PC-9 (cell line): Measurements from ENCODE around the gene PRICKLE2. TPM values are rescaled to one million over a fixed set of nuclear protein-coding genes. Genes with fewer than 3 reads are reported as not detected.

Source experiments
- BruUV-seq: library from RNA; stranded (reverse); fragments of 400-500 nt; replicated peaks from 2 replicates; lab custom pipeline; 2021; lab: Mats Ljungman, UMichigan
- CTCF ChIA-PET: fragments of 300-600 bp; sonication (Branson Sonifier 250); formaldehyde crosslinking; loops from one replicate; lab custom pipeline; 2022; ENCODE audit warnings: antibody characterized with exemption; lab: Charles Lee
- POLR2A ChIA-PET: fragments of 300-600 bp; sonication (Branson Sonifier 250); formaldehyde crosslinking; loops from one replicate; lab custom pipeline; 2022; ENCODE audit warnings: antibody characterized with exemption; ENCODE audit not compliant: unreplicated experiment; lab: Charles Lee
- DNase-seq, 2 experiments: peaks; one replicate each; pipeline versions ENCODE4 v3.0.0 to v3.0.0-alpha.2; 2015 to 2022; ENCODE audit warnings: mixed read lengths in 1 of 2
- H2AFZ ChIP-seq: fragments of 200-600 bp; sonication (generic); 2 replicates; pipeline ENCODE4 v1.8.1; 2017; ENCODE audit warnings: antibody characterized with exemption
- H3F3A ChIP-seq: fragments of 200-600 bp; sonication (generic); 2 replicates; pipeline ENCODE4 v1.8.1; 2017; ENCODE audit warnings: antibody characterized with exemption, mild to moderate bottlenecking, low read depth; ENCODE audit not compliant: insufficient read depth
- H3K27ac ChIP-seq: fragments of 200-600 bp; sonication (generic); 2 replicates; pipeline ENCODE4 v1.6.1; 2016; ENCODE audit warnings: mixed run types
- H3K27me3 ChIP-seq: fragments of 200-600 bp; sonication (generic); 2 replicates; pipeline ENCODE4 v1.6.1; 2016; ENCODE audit warnings: low read depth, mixed run types; ENCODE audit not compliant: insufficient read depth
- H3K36me3 ChIP-seq: fragments of 200-600 bp; sonication (generic); 2 replicates; pipeline ENCODE4 v1.6.1; 2016; ENCODE audit warnings: low read depth, mixed run types
- H3K4me1 ChIP-seq: fragments of 200-600 bp; sonication (generic); replicated peaks from 2 replicates; pipeline ENCODE4 v1.6.1; 2016; ENCODE audit warnings: mixed run types; ENCODE audit not compliant: insufficient read depth
- H3K4me2 ChIP-seq: fragments of 200-600 bp; sonication (generic); 2 replicates; pipeline ENCODE4 v1.6.1; 2017; ENCODE audit warnings: mixed run types
- H3K4me3 ChIP-seq: fragments of 200-600 bp; sonication (generic); 2 replicates; pipeline ENCODE4 v1.6.1; 2016; ENCODE audit warnings: mixed run types
- H3K79me2 ChIP-seq: fragments of 200-600 bp; sonication (generic); 2 replicates; pipeline ENCODE4 v1.6.1; 2017; ENCODE audit warnings: low read depth, mixed run types
- H3K9me2 ChIP-seq: fragments of 200-600 bp; sonication (generic); 2 replicates; pipeline ENCODE4 v1.8.1; 2017; ENCODE audit warnings: mild to moderate bottlenecking; ENCODE audit not compliant: insufficient read depth
- H3K9me3 ChIP-seq: fragments of 200-600 bp; sonication (generic); 2 replicates; pipeline ENCODE4 v1.8.1; 2016; ENCODE audit warnings: low read depth; ENCODE audit not compliant: insufficient read depth
- H4K20me1 ChIP-seq: fragments of 200-600 bp; sonication (generic); 2 replicates; pipeline ENCODE4 v1.8.1; 2017; ENCODE audit not compliant: insufficient read depth
- EZH2 ChIP-seq: fragments of 200-600 bp; sonication (generic); IDR thresholded peaks from 2 replicates; pipeline ENCODE4 v1.8.0; 2017; ENCODE audit warnings: antibody characterized with exemption, low read depth
- intact Hi-C: fragments of 100-400 bp; cut with micrococcal nuclease; formaldehyde crosslinking; loops from one replicate; pipeline ENCODE4 v1.10.0; 2022; ENCODE audit not compliant: unreplicated experiment
- total RNA-seq: library from RNA; stranded (reverse); gene quantifications from 2 replicates; pipeline ENCODE4 v1.2.3, GENCODE V29; 2021
- TF ChIP-seq, protein P1 (sequence below): fragments of 200-600 bp; sonication (generic); conservative IDR thresholded peaks from 2 replicates; pipeline ENCODE4 v1.6.1; 2017; ENCODE audit warnings: mixed run types, antibody characterized with exemption, mild to moderate bottlenecking, moderate library complexity

The PRICKLE2 gene
- total RNA-seq, 1 experiment from 2014 or later: 7.9 TPM

DNA sequence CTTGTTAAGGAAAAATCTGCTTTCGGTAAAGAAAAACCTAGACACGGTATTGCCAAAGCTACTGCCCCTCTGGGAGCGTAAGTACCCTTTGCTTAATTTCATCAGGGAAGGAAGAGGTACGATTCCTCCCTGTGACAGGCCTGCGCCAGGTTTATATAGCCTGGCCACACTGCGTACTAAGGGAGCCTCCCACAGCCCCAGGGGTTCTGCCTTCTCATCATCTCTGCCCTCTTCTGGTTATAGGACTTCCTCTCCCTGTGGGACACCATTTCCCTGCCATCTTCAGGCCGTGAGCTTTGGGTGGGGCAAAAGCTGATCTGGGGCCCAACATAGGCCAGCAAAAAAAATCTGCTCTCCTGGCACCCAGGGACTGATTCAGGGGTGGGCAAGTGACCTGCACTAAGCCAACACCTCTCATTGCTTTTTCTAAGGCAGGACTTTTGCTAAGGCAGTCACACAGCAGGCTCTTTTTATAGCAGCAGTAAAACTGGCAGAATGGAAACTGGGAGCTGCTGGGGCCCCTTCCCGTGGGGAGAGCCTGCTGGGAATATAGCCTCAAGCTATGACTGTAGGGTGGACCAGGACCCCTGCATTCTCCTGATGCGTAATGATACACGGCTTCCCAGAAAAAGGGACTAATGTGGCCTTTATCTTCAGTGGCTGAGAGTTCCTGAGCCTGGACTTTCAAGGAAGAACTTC is 76.2 kb downstream of the PRICKLE2 start:
- POLR2A ChIA-PET: no interaction called here
- Histone ChIP-seq H3K36me3 (no peaks in the 10 kb centered on the region), H3K4me3 (no peak overlapping the region), H3K79me2 (no peaks in the 10 kb centered on the region), H3F3A (no peaks in the 10 kb centered on the region), H3K27ac (no peak overlapping the region), H3K9me3 (no peaks in the 10 kb centered on the region), H3K9me2 (no peaks in the 10 kb centered on the region), H3K4me1 (no peaks in the 10 kb centered on the region), H3K27me3 (no peaks in the 10 kb centered on the region), H4K20me1 (no peaks in the 10 kb centered on the region), H2AFZ (no peak overlapping the region), H3K4me2 (no peak overlapping the region)
- CTCF ChIA-PET: no interaction called here
- TF ChIP-seq EZH2: no peak
- TF ChIP-seq, protein P1, sequence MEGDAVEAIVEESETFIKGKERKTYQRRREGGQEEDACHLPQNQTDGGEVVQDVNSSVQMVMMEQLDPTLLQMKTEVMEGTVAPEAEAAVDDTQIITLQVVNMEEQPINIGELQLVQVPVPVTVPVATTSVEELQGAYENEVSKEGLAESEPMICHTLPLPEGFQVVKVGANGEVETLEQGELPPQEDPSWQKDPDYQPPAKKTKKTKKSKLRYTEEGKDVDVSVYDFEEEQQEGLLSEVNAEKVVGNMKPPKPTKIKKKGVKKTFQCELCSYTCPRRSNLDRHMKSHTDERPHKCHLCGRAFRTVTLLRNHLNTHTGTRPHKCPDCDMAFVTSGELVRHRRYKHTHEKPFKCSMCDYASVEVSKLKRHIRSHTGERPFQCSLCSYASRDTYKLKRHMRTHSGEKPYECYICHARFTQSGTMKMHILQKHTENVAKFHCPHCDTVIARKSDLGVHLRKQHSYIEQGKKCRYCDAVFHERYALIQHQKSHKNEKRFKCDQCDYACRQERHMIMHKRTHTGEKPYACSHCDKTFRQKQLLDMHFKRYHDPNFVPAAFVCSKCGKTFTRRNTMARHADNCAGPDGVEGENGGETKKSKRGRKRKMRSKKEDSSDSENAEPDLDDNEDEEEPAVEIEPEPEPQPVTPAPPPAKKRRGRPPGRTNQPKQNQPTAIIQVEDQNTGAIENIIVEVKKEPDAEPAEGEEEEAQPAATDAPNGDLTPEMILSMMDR: no peak
- intact Hi-C loops: no loop called here
- no TSS peak for BruUV-seq
- DNase-seq: no peak

- intact Hi-C loops: no loop called here
- Histone ChIP-seq H3F3A (no peaks in the 10 kb centered on the region), H3K27ac (no peak overlapping the region), H3K9me3 (no peaks in the 10 kb centered on the region), H3K79me2 (no peaks in the 10 kb centered on the region), H4K20me1 (no peaks in the 10 kb centered on the region), H3K4me2 (no peak overlapping the region), H2AFZ (no peak overlapping the region), H3K9me2 (no peaks in the 10 kb centered on the region), H3K36me3 (no peaks in the 10 kb centered on the region), H3K27me3 (no peaks in the 10 kb centered on the region), H3K4me3 (no peak overlapping the region), H3K4me1 (no peaks in the 10 kb centered on the region; the same call in 1 of the 2 replicates)
- ChIA-PET CTCF (no interaction called here), POLR2A (no interaction called here)
- BruUV-seq: no TSS peak
- no peak for TF ChIP-seq EZH2
- TF ChIP-seq, protein P1: no peak
- DNase-seq: no peak
Observed at GRCh38 chr3:64147211-64147610, 78.1 kb downstream of the PRICKLE2 start.

GRCh38 chr3:64145438-64145837 is 79.8 kb downstream of the PRICKLE2 start:
- TF ChIP-seq, protein P1: no peak
- TF ChIP-seq EZH2: no peak
- Histone ChIP-seq H3K36me3 (no peaks in the 10 kb centered on the region), H3K4me3 (no peak overlapping the region), H2AFZ (no peak overlapping the region), H3K9me3 (no peaks in the 10 kb centered on the region), H3F3A (no peaks in the 10 kb centered on the region), H3K27me3 (no peaks in the 10 kb centered on the region), H3K79me2 (no peaks in the 10 kb centered on the region), H3K4me1 (no peaks in the 10 kb centered on the region; the same call in 1 of the 2 replicates), H4K20me1 (no peaks in the 10 kb centered on the region), H3K27ac (no peak overlapping the region), H3K4me2 (no peak overlapping the region), H3K9me2 (no peaks in the 10 kb centered on the region)
- POLR2A ChIA-PET: no interaction called here
- intact Hi-C loops: no loop called here
- no TSS peak for BruUV-seq
- DNase-seq: no peak
- CTCF ChIA-PET: no interaction called here
